Measurements from ENCODE around the gene GPR50.

GPR50 gene

DNA sequence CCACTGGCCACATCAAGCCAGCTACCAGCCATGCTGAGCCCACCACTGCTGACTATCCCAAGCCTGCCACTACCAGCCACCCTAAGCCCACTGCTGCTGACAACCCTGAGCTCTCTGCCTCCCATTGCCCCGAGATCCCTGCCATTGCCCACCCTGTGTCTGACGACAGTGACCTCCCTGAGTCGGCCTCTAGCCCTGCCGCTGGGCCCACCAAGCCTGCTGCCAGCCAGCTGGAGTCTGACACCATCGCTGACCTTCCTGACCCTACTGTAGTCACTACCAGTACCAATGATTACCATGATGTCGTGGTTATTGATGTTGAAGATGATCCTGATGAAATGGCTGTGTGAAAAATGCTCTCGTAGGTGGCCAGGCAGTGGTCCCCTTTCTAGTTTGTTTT is 4.7 kb downstream of the GPR50 start:
- H3K4me1 Mint-ChIP-seq: peaks cover 21% of the 10 kb centered on the region
- no peaks in the 10 kb centered on the region for H3K36me3 Mint-ChIP-seq
- no peak for ATAC-seq
- H3K4me3 Mint-ChIP-seq: no peak overlapping the region
- H3K27ac Mint-ChIP-seq: no peak overlapping the region
- H3K27me3 Mint-ChIP-seq: peaks cover 62% of the 10 kb centered on the region
- no peaks in the 10 kb centered on the region for H3K9me3 Mint-ChIP-seq

DNA sequence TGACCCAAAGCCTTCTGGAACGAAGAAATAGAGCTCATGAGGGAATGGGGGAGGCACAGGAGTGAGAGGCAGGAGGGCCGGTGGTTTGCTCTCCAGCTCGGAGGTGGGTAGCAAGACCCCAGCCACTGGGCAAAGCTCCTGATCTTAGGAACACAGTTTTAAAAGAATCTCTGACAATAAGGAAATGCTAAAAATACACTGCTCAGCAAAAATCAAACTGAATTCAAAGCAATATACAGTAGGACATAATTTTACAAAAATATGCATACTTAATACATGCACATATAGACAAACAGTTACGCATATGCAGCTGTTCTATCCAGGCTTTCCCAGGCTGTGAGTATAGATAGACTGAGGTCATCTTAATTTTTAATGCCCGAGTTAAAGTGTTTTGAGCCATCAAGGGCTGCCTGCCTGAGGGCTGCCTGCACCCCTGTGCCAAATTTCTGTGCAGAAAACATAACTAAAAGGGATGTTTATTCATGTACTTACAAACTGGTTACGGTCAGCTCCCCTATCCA is 6.9 kb downstream of the GPR50 start:
- Mint-ChIP-seq H3K4me3 (no peak overlapping the region), H3K36me3 (no peaks in the 10 kb centered on the region), H3K4me1 (peaks cover 18% of the 10 kb centered on the region), H3K27me3 (peaks cover 56% of the 10 kb centered on the region), H3K27ac (no peak overlapping the region), H3K9me3 (no peaks in the 10 kb centered on the region)
- no peak for ATAC-seq

DNA sequence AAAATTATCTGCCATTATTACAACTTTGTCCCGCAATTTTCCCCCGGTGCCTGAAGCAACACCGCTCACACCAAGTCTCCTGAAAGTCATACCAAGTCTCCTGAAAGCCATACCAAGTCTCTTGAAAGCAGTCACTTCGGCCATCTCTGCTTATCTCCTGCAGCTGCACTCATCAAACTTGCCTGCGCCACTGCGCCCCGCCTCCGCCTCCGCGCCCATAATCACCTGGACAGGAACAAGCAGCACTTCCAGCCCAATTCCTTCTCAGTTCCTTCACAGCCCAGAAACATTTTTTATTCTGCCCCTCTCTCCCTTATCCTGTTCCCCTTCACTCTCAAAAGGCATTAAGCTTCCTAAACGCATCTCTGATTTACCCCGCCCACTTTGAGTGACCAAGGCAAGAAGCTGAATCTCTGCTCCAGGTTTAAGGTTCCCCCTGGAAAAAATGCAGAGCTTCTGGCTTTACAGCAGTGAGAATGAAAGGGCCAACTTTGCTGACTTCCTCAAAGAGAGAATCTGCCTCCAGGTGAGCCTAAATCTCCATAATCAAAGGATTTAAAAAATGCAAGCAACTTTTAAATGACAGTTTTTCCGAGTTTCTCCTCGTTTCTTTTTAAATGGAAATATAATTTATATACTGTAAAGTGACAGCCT is 7.7 kb downstream of the GPR50 start:
- peaks cover 54% of the 10 kb centered on the region for H3K27me3 Mint-ChIP-seq
- peaks cover 11% of the 10 kb centered on the region for H3K4me1 Mint-ChIP-seq
- H3K27ac Mint-ChIP-seq: no peak overlapping the region
- no peak for ATAC-seq
- H3K4me3 Mint-ChIP-seq: no peak overlapping the region
- H3K36me3 Mint-ChIP-seq: no peaks in the 10 kb centered on the region
- no peaks in the 10 kb centered on the region for H3K9me3 Mint-ChIP-seq

DNA sequence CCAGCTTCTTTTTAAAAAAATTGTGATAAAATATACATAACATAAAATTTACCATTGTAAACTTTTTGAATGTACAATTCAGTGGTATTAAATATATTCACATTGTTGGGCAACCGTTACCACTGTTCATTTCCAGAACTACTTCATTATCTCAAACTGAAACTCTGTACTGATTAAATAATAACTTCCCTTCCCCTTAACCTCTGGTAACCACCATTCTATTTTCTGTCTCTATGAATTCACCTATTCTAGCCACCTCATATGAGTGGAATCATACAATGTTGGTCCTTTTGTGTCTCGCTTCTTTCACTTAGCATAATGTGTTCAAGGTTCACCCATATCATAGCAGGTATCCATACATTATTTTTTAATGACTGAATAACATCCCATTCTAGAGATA is 8.3 kb downstream of the GPR50 start:
- Mint-ChIP-seq H3K4me1 (peaks cover 6% of the 10 kb centered on the region), H3K9me3 (no peaks in the 10 kb centered on the region), H3K27ac (no peak overlapping the region), H3K4me3 (no peak overlapping the region), H3K36me3 (no peaks in the 10 kb centered on the region), H3K27me3 (peaks cover 54% of the 10 kb centered on the region)
- ATAC-seq: no peak

DNA sequence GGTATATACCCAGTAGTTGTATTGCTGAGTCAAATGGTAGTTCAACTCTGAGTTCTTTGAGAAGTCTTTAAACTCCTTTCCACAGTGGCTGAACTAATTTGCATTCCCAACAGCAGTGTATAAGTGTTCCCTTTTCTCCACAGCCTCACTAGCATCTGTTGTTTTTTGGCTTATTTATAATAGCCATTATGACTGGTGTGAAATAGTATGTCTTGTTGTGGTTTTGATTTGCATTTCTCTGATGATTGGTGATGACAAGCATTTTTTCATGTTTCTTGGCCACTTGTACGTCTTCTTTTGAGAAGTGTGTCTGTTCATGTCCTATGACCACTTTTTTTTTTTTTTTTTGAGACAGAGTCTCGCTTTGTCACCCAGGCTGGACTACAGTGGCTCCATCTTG is 30.5 kb downstream of the GPR50 start:
- no peak overlapping the region for H3K4me3 Mint-ChIP-seq
- no peak overlapping the region for H3K27ac Mint-ChIP-seq
- ATAC-seq: no peak
- no peaks in the 10 kb centered on the region for H3K4me1 Mint-ChIP-seq
- H3K9me3 Mint-ChIP-seq: peaks cover 3% of the 10 kb centered on the region
- no peaks in the 10 kb centered on the region for H3K36me3 Mint-ChIP-seq
- no peaks in the 10 kb centered on the region for H3K27me3 Mint-ChIP-seq

DNA sequence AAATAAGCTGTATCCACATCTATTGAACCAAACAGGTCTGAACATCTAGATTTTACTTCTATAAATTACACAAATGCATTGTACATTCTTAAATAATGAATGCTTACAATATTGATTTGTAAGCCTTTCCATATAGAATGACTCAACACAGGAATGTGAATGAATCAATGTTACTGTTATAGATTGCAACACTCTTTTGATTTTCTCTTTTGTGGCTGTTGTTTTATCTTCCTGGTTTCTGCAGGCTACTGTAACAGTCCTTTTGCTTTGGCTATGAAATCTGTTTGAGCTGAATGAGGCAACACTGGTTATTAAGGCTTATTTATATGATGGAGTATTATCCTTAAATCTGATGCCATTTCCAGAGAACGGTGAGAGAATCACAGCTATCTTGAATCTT is 49.5 kb downstream of the GPR50 start:
- Mint-ChIP-seq H3K4me3 (no peak overlapping the region), H3K4me1 (no peaks in the 10 kb centered on the region)

DNA sequence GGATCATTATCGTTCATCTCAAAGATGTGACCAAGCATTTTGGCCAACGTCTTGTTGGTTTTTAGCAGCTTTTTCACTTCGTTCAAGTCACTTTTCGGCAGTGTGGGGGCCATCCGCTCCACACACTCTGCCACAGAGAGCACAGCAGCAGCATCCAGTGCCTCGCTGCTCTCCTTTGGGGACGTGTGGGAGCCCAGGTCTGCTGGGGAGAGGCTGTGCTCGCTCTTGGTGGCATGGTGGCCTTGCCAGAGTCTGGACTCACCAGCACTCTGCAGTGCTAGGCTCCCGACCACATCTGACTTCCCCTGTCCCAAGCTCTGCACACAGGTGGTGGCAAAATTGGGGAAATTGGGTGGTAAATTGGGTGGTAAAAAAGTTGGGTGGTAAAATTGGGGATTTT is 50.6 kb downstream of the GPR50 start:
- Mint-ChIP-seq H3K36me3 (no peaks in the 10 kb centered on the region), H3K27ac (no peak overlapping the region), H3K9me3 (no peaks in the 10 kb centered on the region), H3K4me1 (no peaks in the 10 kb centered on the region), H3K4me3 (no peak overlapping the region), H3K27me3 (no peaks in the 10 kb centered on the region)
- ATAC-seq: no peak

More for the DNA sequence above, 49.5 kb downstream of the GPR50 start:
- H3K27me3 Mint-ChIP-seq: no peaks in the 10 kb centered on the region
- no peak overlapping the region for H3K27ac Mint-ChIP-seq
- ATAC-seq: no peak
- H3K9me3 Mint-ChIP-seq: no peaks in the 10 kb centered on the region
- H3K36me3 Mint-ChIP-seq: no peaks in the 10 kb centered on the region

DNA sequence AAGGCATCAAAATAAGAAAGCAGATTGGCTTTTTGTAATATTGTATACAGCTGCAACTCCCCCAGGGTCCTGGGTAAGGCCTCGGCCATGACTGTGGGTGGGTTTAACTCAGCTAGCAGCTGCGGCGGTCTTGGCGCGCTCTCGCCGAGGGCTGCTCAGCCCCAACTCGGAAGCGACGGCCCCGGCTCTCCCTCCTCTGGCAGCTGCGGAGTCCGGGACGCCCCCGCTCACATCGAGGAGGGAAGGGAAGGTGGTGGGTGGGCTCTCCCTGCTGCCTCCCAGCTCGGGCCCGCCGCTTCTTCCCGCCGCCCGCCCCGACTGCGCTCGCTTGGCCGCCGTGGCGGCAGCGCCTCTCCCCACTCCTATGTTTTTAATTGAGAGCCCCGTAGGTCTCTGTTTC is 51.2 kb downstream of the GPR50 start:
- H3K36me3 Mint-ChIP-seq: no peaks in the 10 kb centered on the region
- H3K4me1 Mint-ChIP-seq: no peaks in the 10 kb centered on the region
- H3K27ac Mint-ChIP-seq: no peak overlapping the region
- H3K4me3 Mint-ChIP-seq: no peak overlapping the region
- no peaks in the 10 kb centered on the region for H3K9me3 Mint-ChIP-seq
- H3K27me3 Mint-ChIP-seq: no peaks in the 10 kb centered on the region
- no peak for ATAC-seq

DNA sequence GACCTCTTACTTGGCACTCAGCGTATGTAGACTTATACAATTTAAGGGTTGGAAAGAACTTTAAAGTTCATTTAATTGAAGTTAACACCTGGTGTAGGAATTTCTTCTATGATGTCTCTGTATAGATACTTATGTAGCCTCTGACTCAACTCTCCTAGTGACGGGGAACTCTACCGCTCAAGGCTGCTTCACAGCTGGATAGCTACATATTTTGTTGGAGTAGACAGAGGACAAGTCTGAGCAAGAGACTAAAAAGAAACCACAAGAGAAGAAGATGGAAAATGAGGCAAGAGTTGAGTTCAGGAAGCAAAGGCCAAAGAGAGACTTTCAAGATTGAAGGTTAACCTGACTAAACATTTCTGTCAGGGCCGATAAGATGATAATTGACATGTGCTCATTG is 52.6 kb downstream of the GPR50 start:
- Mint-ChIP-seq H3K27me3 (no peaks in the 10 kb centered on the region), H3K4me3 (no peak overlapping the region)

More for the DNA sequence above, 52.6 kb downstream of the GPR50 start:
- no peaks in the 10 kb centered on the region for H3K4me1 Mint-ChIP-seq
- no peak overlapping the region for H3K27ac Mint-ChIP-seq
- no peaks in the 10 kb centered on the region for H3K36me3 Mint-ChIP-seq
- H3K9me3 Mint-ChIP-seq: no peaks in the 10 kb centered on the region
- ATAC-seq: no peak

Measured in stimulated activated memory B cell treated with anti-CD40 and anti-IgM and Interleukin-4, amounts not matched to agents 10 μg/mL and 1 μg/mL and 100 μg/mL, for 72 hours (primary cell).